H1 (cell line): ENCODE measurements around the gene PES1. TPM values are rescaled to one million over a fixed set of nuclear protein-coding genes. Genes with fewer than 3 reads are reported as not detected.

Experiments
- CTCF ChIA-PET: fragments of 300-600 bp; sonication (Branson Sonifier 250); formaldehyde crosslinking; loops from one replicate; lab custom pipeline; 2021; ENCODE audit not compliant: partially characterized antibody; lab: Charles Lee
- POLR2A ChIA-PET: fragments of 300-600 bp; sonication (Branson Sonifier 250); formaldehyde crosslinking; loops from one replicate; lab custom pipeline; 2021; ENCODE audit warnings: inconsistent platforms; ENCODE audit not compliant: partially characterized antibody; lab: Charles Lee
- DNase-seq, 2 experiments: peaks; one replicate each; pipeline versions ENCODE4 v3.0.0 to v3.0.0-alpha.2; 2010 to 2022; ENCODE audit warnings: low spot score in 2 of 2, low read depth in 1 of 2, mixed read lengths in 1 of 2
- FAIRE-seq: peaks from 2 replicates; lab custom pipeline; 2011; peaks lifted over from hg19 to GRCh38; lab: Jason Lieb, UNC
- H2AFZ ChIP-seq: 2 replicates; pipeline ENCODE4 v1.8.1; 2012; ENCODE audit warnings: low read length, inconsistent platforms
- H2AK5ac ChIP-seq: 2 replicates; pipeline ENCODE4 v1.6.1; 2013; ENCODE audit warnings: low read depth, low read length
- H2BK120ac ChIP-seq: replicated peaks from 2 replicates; pipeline ENCODE3; 2013; ENCODE audit warnings: low read depth, low read length, inconsistent platforms
- H2BK12ac ChIP-seq: 2 replicates; pipeline ENCODE4 v1.6.1; 2013; ENCODE audit warnings: low read depth, low read length
- H2BK15ac ChIP-seq: 2 replicates; pipeline ENCODE4 v1.6.1; 2013; ENCODE audit warnings: low read length
- H2BK20ac ChIP-seq: 2 replicates; pipeline ENCODE4 v1.6.1; 2013; ENCODE audit warnings: low read length
- H2BK5ac ChIP-seq: 2 replicates; pipeline ENCODE4 v1.6.1; 2013; ENCODE audit warnings: low read depth, low read length
- H3K14ac ChIP-seq: 2 replicates; pipeline ENCODE4 v1.6.1; 2013; ENCODE audit warnings: inconsistent platforms; ENCODE audit not compliant: insufficient read length
- H3K18ac ChIP-seq: 2 replicates; pipeline ENCODE4 v1.6.1; 2013; ENCODE audit warnings: low read length; ENCODE audit errors: extremely low read depth
- H3K23ac ChIP-seq: 2 replicates; pipeline ENCODE4 v1.6.1; 2013; ENCODE audit warnings: inconsistent platforms; ENCODE audit not compliant: insufficient read length
- H3K23me2 ChIP-seq: 2 replicates; pipeline ENCODE4 v1.6.1; 2013; ENCODE audit warnings: low read depth, low read length
- H3K27ac ChIP-seq: 2 replicates; pipeline ENCODE4 v1.6.1; 2011; ENCODE audit warnings: low read depth, low read length, inconsistent platforms
- H3K27me3 ChIP-seq, 4 experiments: replicated peaks in 1 of 4; 1 replicate in 1 of 4; 2 replicates in 3 of 4; pipeline versions ENCODE4 v1.6.1 to v1.8.1; 2011 to 2013; ENCODE audit warnings: low read length in 3 of 4, mild to moderate bottlenecking in 3 of 4, inconsistent platforms in 2 of 4, mixed read lengths in 2 of 4, moderate library complexity in 1 of 4; ENCODE audit not compliant: control insufficient read depth in 3 of 4, insufficient read depth in 3 of 4; ENCODE audit errors: extremely low read depth in 1 of 4
- H3K36me3 ChIP-seq, 4 experiments: 2 replicates each; pipeline versions ENCODE4 v1.6.1 to v1.8.1; 2011 to 2013; ENCODE audit warnings: mild to moderate bottlenecking in 4 of 4, low read length in 3 of 4, moderate library complexity in 2 of 4, control low read depth in 1 of 4, inconsistent platforms in 1 of 4; ENCODE audit not compliant: insufficient read depth in 4 of 4, control insufficient read depth in 2 of 4
- H3K4ac ChIP-seq: replicated peaks from 2 replicates; pipeline ENCODE3; 2013; ENCODE audit warnings: low read length, low read depth, mixed read lengths, inconsistent platforms; ENCODE audit not compliant: insufficient read length
- H3K4me1 ChIP-seq, 4 experiments: replicated peaks in 1 of 4; 1 replicate in 1 of 4; 2 replicates in 3 of 4; pipeline versions ENCODE4 v1.6.1 to v1.8.1; 2011 to 2013; ENCODE audit warnings: low read length in 3 of 4, inconsistent platforms in 2 of 4, mixed read lengths in 1 of 4; ENCODE audit not compliant: insufficient read depth in 4 of 4, control insufficient read depth in 3 of 4
- H3K4me2 ChIP-seq, 2 experiments: 2 replicates each; pipeline versions ENCODE4 v1.6.1 to v1.8.1; 2011 to 2013; ENCODE audit warnings: low read depth in 2 of 2, low read length in 2 of 2, control low read depth in 1 of 2, inconsistent platforms in 1 of 2, mild to moderate bottlenecking in 1 of 2; ENCODE audit not compliant: insufficient read depth in 1 of 2
- H3K4me3 ChIP-seq, 4 experiments: fragments of 200-600, 300-600 bp in 1 of 4; sonication (generic), shearing (Covaris generic), sonication (Bioruptor Twin) in 1 of 4; 2 replicates each; pipeline versions ENCODE4 v1.5.1 to v1.8.1; 2011 to 2016; ENCODE audit warnings: low read length in 4 of 4, low read depth in 3 of 4, control low read depth in 2 of 4, inconsistent platforms in 2 of 4, mild to moderate bottlenecking in 2 of 4, mixed read lengths in 1 of 4, moderate library complexity in 1 of 4; ENCODE audit not compliant: insufficient read depth in 2 of 4; ENCODE audit errors: extremely low read depth in 1 of 4
- H3K56ac ChIP-seq: replicated peaks from 2 replicates; pipeline ENCODE3; 2013; ENCODE audit warnings: low read depth, mild to moderate bottlenecking, mixed read lengths, low read length, inconsistent platforms; ENCODE audit not compliant: insufficient read length
- H3K79me1 ChIP-seq: 2 replicates; pipeline ENCODE4 v1.6.1; 2013; ENCODE audit warnings: low read depth, low read length, control low read depth
- H3K79me2 ChIP-seq, 2 experiments: 2 replicates each; pipeline versions ENCODE4 v1.6.1 to v1.8.1; 2012 to 2013; ENCODE audit warnings: low read length in 2 of 2, mild to moderate bottlenecking in 2 of 2, inconsistent platforms in 1 of 2; ENCODE audit not compliant: insufficient read depth in 2 of 2, control insufficient read depth in 1 of 2
- H3K9ac ChIP-seq, 4 experiments: replicated peaks in 1 of 4; 1 replicate in 1 of 4; 2 replicates in 3 of 4; pipeline versions ENCODE4 v1.6.1 to v1.8.1; 2011 to 2013; ENCODE audit warnings: low read depth in 3 of 4, low read length in 3 of 4, control low read depth in 2 of 4, mild to moderate bottlenecking in 2 of 4, moderate library complexity in 2 of 4, inconsistent platforms in 1 of 4; ENCODE audit errors: extremely low read depth in 1 of 4
- H3K9me3 ChIP-seq, 2 experiments: 2 replicates each; pipeline versions ENCODE4 v1.6.1 to v1.8.1; 2012 to 2013; ENCODE audit warnings: mild to moderate bottlenecking in 2 of 2, moderate library complexity in 2 of 2, control low read depth in 1 of 2, inconsistent platforms in 1 of 2, low read depth in 1 of 2, low read length in 1 of 2, mixed read lengths in 1 of 2; ENCODE audit not compliant: insufficient read depth in 2 of 2
- H4K20me1 ChIP-seq, 2 experiments: replicated peaks in 1 of 2; 2 replicates each; pipeline versions ENCODE3 to v1.8.1; 2011 to 2013; ENCODE audit warnings: inconsistent platforms in 2 of 2, low read length in 2 of 2, mild to moderate bottlenecking in 1 of 2; ENCODE audit not compliant: insufficient read depth in 2 of 2, control insufficient read depth in 1 of 2
- H4K5ac ChIP-seq: 2 replicates; pipeline ENCODE4 v1.6.1; 2013; ENCODE audit warnings: low read length, low read depth, mixed read lengths, inconsistent platforms; ENCODE audit not compliant: insufficient read length
- H4K8ac ChIP-seq: 2 replicates; pipeline ENCODE4 v1.8.0; 2013; ENCODE audit warnings: mild to moderate bottlenecking, moderate library complexity, low read length, inconsistent platforms; ENCODE audit not compliant: insufficient read depth; ENCODE audit errors: extremely low read depth
- H4K91ac ChIP-seq: replicated peaks from 2 replicates; pipeline ENCODE3; 2013; ENCODE audit warnings: low read length, mixed read lengths, inconsistent platforms; ENCODE audit not compliant: insufficient read length
- ATF2 ChIP-seq: IDR thresholded peaks from 2 replicates; pipeline ENCODE4 v1.6.1; 2012; ENCODE audit warnings: low read length, inconsistent platforms
- CTBP2 ChIP-seq: IDR thresholded peaks from 2 replicates; pipeline ENCODE4 v1.7.0; 2011; ENCODE audit warnings: borderline replicate concordance, mild to moderate bottlenecking, moderate library complexity, mixed read lengths, low read length; ENCODE audit not compliant: insufficient read depth, insufficient read length
- E2F6 ChIP-seq: IDR thresholded peaks from 2 replicates; pipeline ENCODE4 v1.6.1; 2012; ENCODE audit warnings: inconsistent platforms
- GABPA ChIP-seq: IDR thresholded peaks from 2 replicates; pipeline ENCODE4 v1.6.1; 2011; ENCODE audit warnings: mild to moderate bottlenecking, low read length, moderate library complexity, borderline replicate concordance; ENCODE audit not compliant: insufficient read depth
- JUND ChIP-seq: IDR thresholded peaks from 2 replicates; pipeline ENCODE4 v1.6.1; 2011; ENCODE audit warnings: mild to moderate bottlenecking, improper control_type of control experiment, low read length
- MAFK ChIP-seq: IDR thresholded peaks from 2 replicates; pipeline ENCODE4 v1.6.1; 2012; ENCODE audit warnings: low read depth, mild to moderate bottlenecking, improper control_type of control experiment, low read length
- MAX ChIP-seq: IDR thresholded peaks from 2 replicates; pipeline ENCODE4 v1.6.1; 2012; ENCODE audit warnings: inconsistent platforms
- NANOG ChIP-seq: IDR thresholded peaks from 2 replicates; pipeline ENCODE4 v1.6.1; 2011; ENCODE audit warnings: low read length, low read depth, mild to moderate bottlenecking, inconsistent platforms; ENCODE audit not compliant: insufficient read depth, poor library complexity, severe bottlenecking
- POU5F1 ChIP-seq: IDR thresholded peaks from 2 replicates; pipeline ENCODE4 v1.6.1; 2011; ENCODE audit warnings: low read depth, mild to moderate bottlenecking, low read length, moderate library complexity
- SIRT6 ChIP-seq: IDR thresholded peaks from one replicate; pipeline ENCODE4 v1.7.1; 2012; ENCODE audit warnings: low read length, inconsistent platforms
- SIX5 ChIP-seq: IDR thresholded peaks from 2 replicates; pipeline ENCODE4 v1.6.1; 2011; ENCODE audit warnings: mild to moderate bottlenecking, low read depth, low read length
- WGBS, 2 experiments: shearing (Covaris generic) in 1 of 2; methylation state at CpG; one replicate each; pipeline versions ENCODE4 v1.1.6 to v1.1.7; 2013 to 2015; ENCODE audit warnings: low lambda C conversion rate in 2 of 2, mixed read lengths in 2 of 2, inconsistent platforms in 1 of 2, low coverage in 1 of 2, missing lambda C conversion rate in 1 of 2; ENCODE audit not compliant: insufficient replicate concordance in 2 of 2, insufficient coverage in 1 of 2, insufficient read length in 1 of 2; ENCODE audit errors: extremely low coverage in 1 of 2, missing lambda C conversion rate in 1 of 2; 5-methylcytosine and 5-hydroxymethylcytosine counted together
- polyA plus RNA-seq, 7 experiments: library from polyadenylated mRNA; depleted of rRNA in 3 of 7; stranded (reverse) in 5 of 7; unstranded in 2 of 7; fragments of >200 nt in 5 of 7; fragments of 200-250 nt in 2 of 7; gene quantifications; 1 replicate in 5 of 7; 2 replicates in 1 of 7; 4 replicates in 1 of 7; pipeline versions ENCODE4 v1.2.1 to v1.2.3, GENCODE V29; 2011 to 2013; ENCODE audit warnings: missing spikeins in 2 of 7, mixed read lengths in 2 of 7
- total RNA-seq: library from RNA; stranded (reverse); fragmentation: NEBNext Ultra II Directional; extraction: Animal tissue kit (Norgen Biotek cat#: 25700); gene quantifications from 2 replicates; pipeline ENCODE4 v1.2.1, GENCODE V29; 2021

Gene PES1
- total and polyA plus RNA-seq, 2 of the 8 experiments (the other 6 are each of a cell fraction or from before 2014, with no cell fraction given) = 121 to 191 TPM

GRCh38 chr22:30586414-30586813 lies 5.3 kb downstream of the PES1 start:
- Histone ChIP-seq H3K9ac (no peak overlapping the region), H3K36me3 (peaks cover 45 to 67% (median 65%) of the 10 kb centered on the region in 4 experiments), H3K18ac (no peak overlapping the region), H4K5ac (no peak overlapping the region), H3K79me2 (peaks cover 17 to 22% of the 10 kb centered on the region in 2 experiments), H3K79me1 (peaks cover 3% of the 10 kb centered on the region), H3K56ac (no peak overlapping the region), H3K4me2 (no peak overlapping the region), H2BK15ac (no peak overlapping the region), H2AK5ac (no peak overlapping the region), H2BK5ac (no peak overlapping the region), H4K20me1 (peaks cover 8 to 29% of the 10 kb centered on the region in 2 experiments), H2BK12ac (no peak overlapping the region), H2BK20ac (no peak overlapping the region), H3K9me3 (no peaks in the 10 kb centered on the region), H3K4me1 (peaks cover 0 to 8% (median 1%) of the 10 kb centered on the region in 4 experiments; a peak in 3 of 7 replicates), H3K14ac (no peak overlapping the region), H2AFZ (no peak overlapping the region), H3K27ac (no peak overlapping the region), H3K27me3 (no peaks in the 10 kb centered on the region), H4K91ac (no peak overlapping the region), H3K23ac (no peak overlapping the region), H4K8ac (no peak overlapping the region), H3K4ac (no peak overlapping the region), H3K23me2 (peaks cover 5% of the 10 kb centered on the region), H3K4me3 (no peak overlapping the region), H2BK120ac (no peak overlapping the region)
- no peak for DNase-seq
- ChIA-PET CTCF (interaction anchor here (0.7 to 7.3 kb wide), 6 partner anchors 10 to 101 kb away, joined by 3 to 40 read pairs (median 4); no protein-coding TSS in a partner anchor), POLR2A (interaction anchor here (1.1 to 8.4 kb wide), 2 partner anchors 10 to 11 kb away, joined by 3 to 64 read pairs; partner anchors contain the start of gene GAL3ST1)
- WGBS, 2 experiments = 92% methylated on average over 8 of the region's 8 CpGs; no CpG with 5 or more reads in 1 of the 2 experiments
- no peak for FAIRE-seq
- TF ChIP-seq POU5F1 = no peak
- no peak for TF ChIP-seq SIX5
- no peak for TF ChIP-seq MAX
- no peak for TF ChIP-seq MAFK
- TF ChIP-seq NANOG = no peak
- TF ChIP-seq JUND = no peak
- TF ChIP-seq ATF2 = no peak
- no peak for TF ChIP-seq GABPA
- no peak for TF ChIP-seq E2F6
- TF ChIP-seq SIRT6 = no peak
- no peak for TF ChIP-seq CTBP2
